Endodermal cell (in vitro differentiated cells): ENCODE measurements around the gene TNK2. TPM values are rescaled to one million over a fixed set of nuclear protein-coding genes. Genes with fewer than 3 reads are reported as not detected.
"Not testable (repeated sequence)": the region's sequence is repeated elsewhere in the genome, so short reads cannot be mapped to it uniquely, and the experiment has no call there.

Experiments used
- DNase-seq: peaks from one replicate; pipeline ENCODE4 v3.0.0-alpha.2; 2017
- H3K27ac ChIP-seq: 2 replicates; pipeline ENCODE4 v1.5.1; 2013; ENCODE audit warnings: mild to moderate bottlenecking, low read depth, low read length, moderate library complexity
- H3K27me3 ChIP-seq: 2 replicates; pipeline ENCODE4 v1.6.1; 2013; ENCODE audit warnings: mild to moderate bottlenecking, low read length, moderate library complexity; ENCODE audit not compliant: insufficient read depth, control insufficient read depth, poor library complexity, severe bottlenecking
- H3K36me3 ChIP-seq: 2 replicates; pipeline ENCODE4 v1.7.0; 2013; ENCODE audit warnings: mild to moderate bottlenecking, low read length, moderate library complexity; ENCODE audit not compliant: control insufficient read depth, insufficient read depth
- H3K4me1 ChIP-seq: one replicate; pipeline ENCODE4 v1.7.0; 2013; ENCODE audit warnings: low read length; ENCODE audit not compliant: control insufficient read depth, insufficient read depth
- H3K4me3 ChIP-seq: 2 replicates; pipeline ENCODE4 v1.5.1; 2013; ENCODE audit warnings: mild to moderate bottlenecking, low read length, moderate library complexity
- H3K9ac ChIP-seq: 2 replicates; pipeline ENCODE4 v1.6.1; 2013; ENCODE audit warnings: mild to moderate bottlenecking, low read length, moderate library complexity; ENCODE audit not compliant: poor library complexity, severe bottlenecking; ENCODE audit errors: extremely low read depth
- H3K9me3 ChIP-seq: 2 replicates; pipeline ENCODE4 v1.6.1; 2013; ENCODE audit warnings: mild to moderate bottlenecking, low read length, moderate library complexity; ENCODE audit not compliant: control insufficient read depth
- H3K27ac Mint-ChIP-seq: 2 replicates; pipeline ENCODE4 v1.8.0; 2020; ENCODE audit warnings: mixed read lengths
- H3K27me3 Mint-ChIP-seq: 2 replicates; pipeline ENCODE4 v1.8.0; 2021; ENCODE audit warnings: mild to moderate bottlenecking, mixed read lengths; ENCODE audit not compliant: insufficient read depth
- H3K36me3 Mint-ChIP-seq: 2 replicates; pipeline ENCODE4 v1.8.0; 2020; ENCODE audit warnings: low read depth, mixed read lengths
- H3K4me1 Mint-ChIP-seq: 2 replicates; pipeline ENCODE4 v1.8.0; 2020; ENCODE audit warnings: mixed read lengths
- H3K4me3 Mint-ChIP-seq: 2 replicates; pipeline ENCODE4 v1.8.0; 2020; ENCODE audit warnings: mild to moderate bottlenecking, moderate library complexity, mixed read lengths
- H3K9me3 Mint-ChIP-seq: 2 replicates; pipeline ENCODE4 v1.8.0; 2020; ENCODE audit warnings: mild to moderate bottlenecking, mixed read lengths
- WGBS, 2 experiments: methylation state at CpG; one replicate each; pipeline versions ENCODE4 v1.1.5 to v1.1.7; 2013; ENCODE audit warnings: missing lambda C conversion rate in 2 of 2, mixed read lengths in 1 of 2; ENCODE audit not compliant: insufficient coverage in 1 of 2, insufficient read length in 1 of 2; 5-methylcytosine and 5-hydroxymethylcytosine counted together
- total RNA-seq, 2 donors: library from RNA; stranded (reverse); fragmentation: NEBNext Ultra II Directional in 1 of 2; extraction: Animal tissue kit (Norgen Biotek cat#: 25700) in 1 of 2; gene quantifications; 2 replicates in 1 of 2; 3 replicates in 1 of 2; pipeline ENCODE4 v1.2.1, GENCODE V29; 2021
- TF ChIP-seq, protein P1 (sequence below): fragments of 200-600 bp; sonication (generic); conservative IDR thresholded peaks from 2 replicates; pipeline ENCODE4 v1.5.0; 2021; ENCODE audit warnings: antibody characterized with exemption, mild to moderate bottlenecking

Gene TNK2
- total RNA-seq, 2 donors from 2014 or later, result 53.2 to 85.7 TPM

DNA sequence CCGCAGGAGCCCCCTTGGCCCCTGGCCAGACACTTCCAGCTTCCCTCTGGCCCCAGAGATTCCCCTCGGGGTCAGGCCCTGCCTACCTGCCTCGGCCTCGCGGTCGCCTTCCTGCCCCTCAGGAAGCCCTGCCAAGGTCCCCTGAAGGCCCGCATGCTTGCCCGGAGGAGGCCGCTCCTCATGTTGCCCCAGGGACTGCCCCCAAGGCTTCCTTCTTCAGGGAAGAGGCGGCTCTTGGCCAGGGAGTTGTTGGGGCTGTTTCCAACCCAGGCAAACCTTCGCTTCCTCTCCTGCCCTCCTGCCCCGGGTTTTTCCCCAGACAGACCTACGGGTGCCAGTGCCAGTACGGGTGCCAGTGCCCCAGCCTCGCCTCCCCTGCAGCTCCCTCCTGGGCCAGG lies 83.2 kb downstream of the TNK2 start:
- Histone ChIP-seq H3K36me3 (no peaks in the 10 kb centered on the region), H3K9me3 (no peaks in the 10 kb centered on the region), H3K4me1 (peaks cover 4% of the 10 kb centered on the region), H3K4me3 (no peak overlapping the region), H3K27me3 (no peaks in the 10 kb centered on the region), H3K9ac (no peak overlapping the region), H3K27ac (no peak overlapping the region)
- WGBS, 2 experiments, result 91 to 94% methylated on average over 12 to 15 of the region's 15 CpGs
- H3K27me3 Mint-ChIP-seq, result no peaks in the 10 kb centered on the region
- peaks cover 10% of the 10 kb centered on the region for H3K4me1 Mint-ChIP-seq
- no peak overlapping the region for H3K4me3 Mint-ChIP-seq
- H3K27ac Mint-ChIP-seq, result no peak overlapping the region
- H3K9me3 Mint-ChIP-seq, result no peaks in the 10 kb centered on the region
- no peaks in the 10 kb centered on the region for H3K36me3 Mint-ChIP-seq
- TF ChIP-seq, protein P1, sequence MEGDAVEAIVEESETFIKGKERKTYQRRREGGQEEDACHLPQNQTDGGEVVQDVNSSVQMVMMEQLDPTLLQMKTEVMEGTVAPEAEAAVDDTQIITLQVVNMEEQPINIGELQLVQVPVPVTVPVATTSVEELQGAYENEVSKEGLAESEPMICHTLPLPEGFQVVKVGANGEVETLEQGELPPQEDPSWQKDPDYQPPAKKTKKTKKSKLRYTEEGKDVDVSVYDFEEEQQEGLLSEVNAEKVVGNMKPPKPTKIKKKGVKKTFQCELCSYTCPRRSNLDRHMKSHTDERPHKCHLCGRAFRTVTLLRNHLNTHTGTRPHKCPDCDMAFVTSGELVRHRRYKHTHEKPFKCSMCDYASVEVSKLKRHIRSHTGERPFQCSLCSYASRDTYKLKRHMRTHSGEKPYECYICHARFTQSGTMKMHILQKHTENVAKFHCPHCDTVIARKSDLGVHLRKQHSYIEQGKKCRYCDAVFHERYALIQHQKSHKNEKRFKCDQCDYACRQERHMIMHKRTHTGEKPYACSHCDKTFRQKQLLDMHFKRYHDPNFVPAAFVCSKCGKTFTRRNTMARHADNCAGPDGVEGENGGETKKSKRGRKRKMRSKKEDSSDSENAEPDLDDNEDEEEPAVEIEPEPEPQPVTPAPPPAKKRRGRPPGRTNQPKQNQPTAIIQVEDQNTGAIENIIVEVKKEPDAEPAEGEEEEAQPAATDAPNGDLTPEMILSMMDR, result no peak
- DNase-seq, result no peak

DNA sequence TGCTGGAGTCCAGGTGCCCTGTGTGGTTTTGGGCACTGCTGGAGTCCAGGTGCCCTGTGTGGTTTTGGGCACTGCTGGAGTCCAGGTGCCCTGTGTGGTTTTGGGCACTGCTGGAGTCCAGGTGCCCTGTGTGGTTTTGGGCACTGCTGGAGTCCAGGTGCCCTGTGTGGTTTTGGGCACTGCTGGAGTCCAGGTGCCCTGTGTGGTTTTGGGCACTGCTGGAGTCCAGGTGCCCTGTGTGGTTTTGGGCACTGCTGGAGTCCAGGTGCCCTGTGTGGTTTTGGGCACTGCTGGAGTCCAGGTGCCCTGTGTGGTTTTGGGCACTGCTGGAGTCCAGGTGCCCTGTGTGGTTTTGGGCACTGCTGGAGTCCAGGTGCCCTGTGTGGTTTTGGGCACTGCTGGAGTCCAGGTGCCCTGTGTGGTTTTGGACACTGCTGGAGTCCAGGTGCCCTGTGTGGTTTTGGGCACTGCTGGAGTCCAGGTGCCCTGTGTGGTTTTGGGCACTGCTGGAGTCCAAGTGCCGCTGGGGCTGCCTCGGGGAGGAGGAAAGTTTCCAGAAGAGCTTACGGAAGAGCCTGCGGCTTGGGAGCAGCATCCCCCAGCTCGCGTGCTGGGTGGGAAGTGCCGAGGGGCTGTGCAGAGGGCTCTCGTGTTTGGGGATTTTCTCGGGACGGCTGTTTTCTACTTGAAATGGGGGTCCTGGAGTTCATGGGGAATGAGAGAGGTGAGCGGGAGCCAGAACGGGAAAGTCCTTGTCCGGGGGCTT lies 83.7 kb downstream of the TNK2 start:
- peaks cover 10% of the 10 kb centered on the region for H3K4me1 Mint-ChIP-seq
- not testable (repeated sequence) for H3K9me3 Mint-ChIP-seq

DNA sequence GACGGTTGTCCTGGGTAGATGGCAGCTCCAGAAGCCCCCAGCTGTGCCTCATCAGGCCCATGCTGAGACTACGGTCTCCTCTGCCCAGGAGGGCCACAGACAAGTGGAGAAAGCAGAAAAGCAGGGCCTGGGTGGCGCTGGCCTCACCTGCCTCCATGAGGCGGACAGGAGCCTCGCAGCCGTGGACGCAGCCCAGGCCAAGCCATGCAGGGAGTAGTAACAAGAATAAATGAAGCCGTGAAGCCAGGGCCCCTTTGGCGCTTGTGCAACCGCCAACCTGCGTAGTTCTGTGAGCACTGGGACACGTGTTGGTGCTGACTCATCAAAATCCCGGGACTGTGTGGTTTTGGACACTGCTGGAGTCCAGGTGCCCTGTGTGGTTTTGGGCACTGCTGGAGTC lies 84.4 kb downstream of the TNK2 start:
- TF ChIP-seq, protein P1, result peak; percentile 53
- Histone ChIP-seq H3K9me3 (no peaks in the 10 kb centered on the region), H3K4me1 (no peaks in the 10 kb centered on the region), H3K4me3 (no peak overlapping the region), H3K27ac (no peak overlapping the region), H3K27me3 (no peaks in the 10 kb centered on the region), H3K36me3 (no peaks in the 10 kb centered on the region), H3K9ac (no peak overlapping the region)
- Mint-ChIP-seq H3K4me3 (no peak overlapping the region), H3K27me3 (no peaks in the 10 kb centered on the region), H3K4me1 (peaks cover 10% of the 10 kb centered on the region), H3K36me3 (no peaks in the 10 kb centered on the region), H3K27ac (no peak overlapping the region), H3K9me3 (no peaks in the 10 kb centered on the region)
- WGBS, 2 experiments, result 84 to 88% methylated on average over 12 to 13 of the region's 13 CpGs
- no peak for DNase-seq

More for the DNA sequence above, 83.7 kb downstream of the TNK2 start:
- H3K36me3 ChIP-seq, H3K27me3 Mint-ChIP-seq, H3K27ac ChIP-seq, H3K36me3 Mint-ChIP-seq, DNase-seq, H3K4me1 ChIP-seq, H3K27ac Mint-ChIP-seq, H3K4me3 Mint-ChIP-seq, H3K9me3 ChIP-seq, H3K9ac ChIP-seq, H3K4me3 ChIP-seq, H3K27me3 ChIP-seq: not testable (repeated sequence)
- 87 to 92% methylated on average over 9 to 13 of the region's 13 CpGs for WGBS, 2 experiments
